ENCODE measurements around the gene LRRK2.
"Not testable (repeated sequence)": the region's sequence is repeated elsewhere in the genome, so short reads cannot be mapped to it uniquely, and the experiment has no call there.

Gene LRRK2

GRCh38 chr12:40233741-40234367 lies 9.1 kb downstream of the LRRK2 start:
- TF ChIP-seq, protein P1, sequence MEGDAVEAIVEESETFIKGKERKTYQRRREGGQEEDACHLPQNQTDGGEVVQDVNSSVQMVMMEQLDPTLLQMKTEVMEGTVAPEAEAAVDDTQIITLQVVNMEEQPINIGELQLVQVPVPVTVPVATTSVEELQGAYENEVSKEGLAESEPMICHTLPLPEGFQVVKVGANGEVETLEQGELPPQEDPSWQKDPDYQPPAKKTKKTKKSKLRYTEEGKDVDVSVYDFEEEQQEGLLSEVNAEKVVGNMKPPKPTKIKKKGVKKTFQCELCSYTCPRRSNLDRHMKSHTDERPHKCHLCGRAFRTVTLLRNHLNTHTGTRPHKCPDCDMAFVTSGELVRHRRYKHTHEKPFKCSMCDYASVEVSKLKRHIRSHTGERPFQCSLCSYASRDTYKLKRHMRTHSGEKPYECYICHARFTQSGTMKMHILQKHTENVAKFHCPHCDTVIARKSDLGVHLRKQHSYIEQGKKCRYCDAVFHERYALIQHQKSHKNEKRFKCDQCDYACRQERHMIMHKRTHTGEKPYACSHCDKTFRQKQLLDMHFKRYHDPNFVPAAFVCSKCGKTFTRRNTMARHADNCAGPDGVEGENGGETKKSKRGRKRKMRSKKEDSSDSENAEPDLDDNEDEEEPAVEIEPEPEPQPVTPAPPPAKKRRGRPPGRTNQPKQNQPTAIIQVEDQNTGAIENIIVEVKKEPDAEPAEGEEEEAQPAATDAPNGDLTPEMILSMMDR (IDR thresholded peaks at IDR 0.05): no peak
- no peak for TF ChIP-seq ZFX (IDR thresholded peaks at IDR 0.05; ENCODE audit: borderline replicate concordance)
- H3K27ac ChIP-seq: no peak overlapping the region

DNA sequence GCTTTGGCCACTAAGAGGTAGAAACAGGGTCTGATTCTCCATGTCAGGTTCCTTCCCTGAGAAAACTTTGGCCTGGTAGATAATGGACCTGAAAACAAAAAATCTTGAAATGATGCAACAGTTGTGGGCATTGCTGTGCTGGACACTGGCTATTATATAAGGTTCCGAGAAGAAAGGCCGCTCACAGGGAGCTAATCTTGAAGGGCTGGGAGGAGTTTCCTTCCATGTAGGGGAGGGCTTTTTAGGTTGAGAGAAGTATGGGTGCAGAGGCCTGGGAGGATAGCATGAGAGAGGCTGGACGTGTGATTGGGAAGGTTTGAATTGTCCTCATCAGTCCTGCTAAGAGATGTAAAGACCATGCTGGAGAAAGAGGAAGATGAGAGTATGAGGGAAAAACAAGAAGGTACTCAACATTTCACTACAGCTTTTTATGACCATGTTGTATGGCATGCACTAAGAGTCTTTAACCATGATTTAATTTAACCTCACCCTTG lies 11.6 kb downstream of the LRRK2 start:
- TF ChIP-seq, protein P1 (IDR thresholded peaks at IDR 0.05): no peak
- no peak for TF ChIP-seq ZFX (IDR thresholded peaks at IDR 0.05; ENCODE audit: borderline replicate concordance)
- H3K27ac ChIP-seq: no peak overlapping the region

- TF ChIP-seq ZFX (IDR thresholded peaks at IDR 0.05; ENCODE audit: borderline replicate concordance): no peak
- TF ChIP-seq, protein P1 (IDR thresholded peaks at IDR 0.05): no peak
- H3K27ac ChIP-seq: no peak overlapping the region
These were observed 13.6 kb downstream of the LRRK2 start for GRCh38 chr12:40238266-40238902.

GRCh38 chr12:40238979-40239378 lies 14.2 kb downstream of the LRRK2 start:
- H3K27ac ChIP-seq: no peak overlapping the region
- TF ChIP-seq, protein P1 (IDR thresholded peaks at IDR 0.05): no peak
- no peak for TF ChIP-seq ZFX (IDR thresholded peaks at IDR 0.05; ENCODE audit: borderline replicate concordance)

DNA sequence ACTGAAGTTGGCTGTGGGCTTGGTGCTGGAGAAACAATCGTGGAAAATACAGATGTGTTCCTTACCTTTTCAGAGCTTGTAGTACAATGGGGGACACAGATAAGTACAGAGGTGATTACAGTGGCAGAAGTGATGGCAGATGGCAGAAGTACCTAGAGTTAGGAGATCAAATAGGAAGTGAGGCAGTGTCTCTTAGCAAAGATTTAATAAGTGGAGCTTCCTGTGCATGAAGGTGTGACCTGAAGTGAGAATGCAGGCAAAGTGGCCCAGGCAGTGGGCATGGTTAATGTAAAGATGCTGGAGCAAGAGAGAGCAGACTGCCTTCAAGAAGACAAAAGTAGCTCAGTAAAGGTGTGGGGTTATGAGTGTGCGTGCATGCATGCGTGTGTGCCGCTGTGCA lies 16.0 kb downstream of the LRRK2 start:
- H3K27ac ChIP-seq: no peak overlapping the region
- TF ChIP-seq, protein P1 (IDR thresholded peaks at IDR 0.05): no peak
- TF ChIP-seq ZFX (IDR thresholded peaks at IDR 0.05; ENCODE audit: borderline replicate concordance): no peak

GRCh38 chr12:40241741-40242140 lies 16.9 kb downstream of the LRRK2 start:
- TF ChIP-seq ZFX (IDR thresholded peaks at IDR 0.05; ENCODE audit: borderline replicate concordance): no peak
- TF ChIP-seq, protein P1 (IDR thresholded peaks at IDR 0.05): no peak
- H3K27ac ChIP-seq: no peak overlapping the region

DNA sequence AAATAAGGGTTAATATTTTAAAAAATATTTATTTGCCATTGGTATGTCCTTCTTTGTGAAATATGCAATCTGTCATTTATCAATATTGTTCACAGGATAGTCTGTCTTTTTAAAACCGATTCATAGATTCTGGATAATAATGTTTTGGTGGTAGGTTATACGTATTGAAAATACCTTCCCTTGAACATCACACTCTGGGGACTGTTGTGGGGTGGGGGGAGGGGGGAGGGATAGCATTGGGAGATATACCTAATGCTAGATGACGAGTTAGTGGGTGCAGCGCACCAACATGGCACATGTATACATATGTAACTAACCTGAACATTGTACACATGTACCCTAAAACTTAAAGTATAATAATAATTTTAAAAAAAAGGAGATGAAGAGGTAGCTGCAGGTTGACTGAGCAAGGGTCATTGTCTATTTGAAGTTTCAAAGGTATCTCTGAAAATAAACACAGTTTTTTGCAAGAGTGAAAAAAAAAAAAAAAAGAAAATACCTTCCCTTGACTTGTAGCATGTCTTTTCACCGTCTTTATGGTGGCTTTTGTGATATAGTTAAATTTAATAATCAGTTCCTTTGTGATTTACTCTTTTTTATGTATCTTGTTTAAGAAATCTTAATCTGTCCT lies 19.8 kb downstream of the LRRK2 start:
- not testable (repeated sequence) for H3K27ac ChIP-seq
